ENCODE data around the gene SPINK4.

DNA sequence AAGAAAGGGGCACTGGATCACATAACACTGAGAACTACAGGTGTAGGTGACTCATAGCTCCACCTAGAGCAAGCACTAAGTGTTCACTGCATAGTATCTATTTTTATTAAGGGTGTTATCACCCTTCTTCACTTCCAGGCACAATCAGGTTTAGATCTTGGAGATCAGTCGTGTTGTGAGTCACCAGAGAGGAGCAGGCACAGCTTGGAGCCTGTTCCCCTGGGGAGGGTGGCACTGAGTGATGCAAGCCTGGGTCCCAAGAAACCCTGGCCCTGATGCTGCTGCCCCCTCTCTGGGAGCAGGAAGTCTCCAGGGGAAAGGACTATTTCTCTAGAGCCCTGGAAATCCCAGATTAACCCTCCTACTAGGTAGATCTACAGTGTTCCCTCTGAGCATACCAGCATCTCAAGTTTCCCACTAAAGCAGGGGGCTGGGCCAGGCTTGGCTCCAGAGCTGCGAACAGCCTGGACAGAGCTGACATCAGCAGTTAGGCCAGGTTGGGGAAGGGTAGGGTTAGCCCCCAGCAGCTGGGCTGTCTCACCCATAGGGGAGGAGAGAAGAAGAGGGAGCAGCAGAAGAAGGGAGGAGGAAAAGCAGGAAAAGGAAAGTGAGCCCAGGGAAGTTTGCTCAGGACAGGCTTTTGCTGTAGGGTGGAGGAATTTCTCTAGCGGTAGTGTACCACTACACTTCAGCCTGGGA is 28.1 kb upstream of the SPINK4 start:
- TF ChIP-seq EZH2 (IDR thresholded peaks at IDR 0.05) (no peak), CTCF (IDR thresholded peaks at IDR 0.05) (no peak)
